Measurements from ENCODE around the gene THRSP. TPM values are rescaled to one million over a fixed set of nuclear protein-coding genes. Genes with fewer than 3 reads are reported as not detected.

Gene THRSP
- total RNA-seq, 1 experiment from 2014 or later, result not detected

DNA sequence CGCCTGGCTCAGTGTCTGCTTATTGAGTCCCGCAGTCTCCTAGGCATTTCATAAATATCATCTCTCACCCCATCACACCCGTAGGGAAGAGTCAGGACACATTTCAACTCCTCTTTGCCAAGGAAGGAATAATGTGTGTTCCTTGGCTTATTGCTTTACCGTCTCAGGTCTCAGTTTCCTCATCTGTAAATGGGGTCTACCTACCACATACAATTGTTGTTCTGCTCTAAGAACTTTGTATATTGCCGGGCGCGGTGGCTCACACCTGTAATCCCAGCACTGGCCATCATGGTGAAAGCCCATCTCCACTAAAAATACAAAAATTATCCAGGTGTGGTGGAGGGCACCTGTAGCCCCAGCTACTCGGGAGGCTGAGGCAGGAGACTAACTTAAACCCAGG is 3.1 kb upstream of the THRSP start:
- H3K79me1 ChIP-seq (ENCODE audit: insufficient read depth, low read depth, low read length, poor library complexity, severe bottlenecking), result no peaks in the 10 kb centered on the region
- H4K8ac ChIP-seq (replicated peaks; ENCODE audit: insufficient read length, low read depth, low read length), result no peak overlapping the region
- H3K23ac ChIP-seq (ENCODE audit: insufficient read length, low read depth, low read length), result no peak overlapping the region
- H2AK5ac ChIP-seq (ENCODE audit: insufficient read length, low read length), result no peak overlapping the region
- H3K79me2 ChIP-seq (ENCODE audit: insufficient read depth, low read length), result no peaks in the 10 kb centered on the region
- Mint-ChIP-seq H3K4me3 (no peak overlapping the region), H3K9me3 (no peaks in the 10 kb centered on the region), H3K27me3 (ENCODE audit: low read depth) (no peaks in the 10 kb centered on the region), H3K4me1 (no peaks in the 10 kb centered on the region), H3K27ac (no peak overlapping the region), H3K36me3 (ENCODE audit: insufficient read depth in 1 of 3, low read depth in 3 of 3) (no peaks in the 10 kb centered on the region; a peak in 1 of 7 replicates)
- H4K20me1 ChIP-seq (ENCODE audit: control insufficient read depth, insufficient read depth, insufficient read length), result no peaks in the 10 kb centered on the region
- no peak overlapping the region for H2BK20ac ChIP-seq (ENCODE audit: low read depth, low read length, poor library complexity, severe bottlenecking)
- no peaks in the 10 kb centered on the region for H3K23me2 ChIP-seq (ENCODE audit: insufficient read length, low read depth, low read length, poor library complexity, severe bottlenecking)
- no peak overlapping the region for H3K4me2 ChIP-seq (ENCODE audit: insufficient read depth, insufficient read length, low read length)
- no peak overlapping the region for H2BK12ac ChIP-seq (ENCODE audit: insufficient read length, low read depth, low read length)
- H2AFZ ChIP-seq (ENCODE audit: low read length), result no peak overlapping the region
- no CpG with 5 or more reads among the region's 8 CpGs for WGBS (ENCODE audit: extremely low coverage, insufficient read length, low lambda C conversion rate)
- DNase-seq, result no peak
- no peak overlapping the region for H2BK5ac ChIP-seq (ENCODE audit: insufficient read length, low read length)
- H2BK15ac ChIP-seq (ENCODE audit: low read depth, low read length), result no peak overlapping the region
- no peak overlapping the region for H3K4ac ChIP-seq (ENCODE audit: low read depth, low read length)
- H3K27ac ChIP-seq (ENCODE audit: insufficient read length, low read depth, low read length), result no peak overlapping the region
- no peak overlapping the region for H3K56ac ChIP-seq (ENCODE audit: insufficient read length, low read depth, low read length)
- no peak overlapping the region for H3K14ac ChIP-seq (ENCODE audit: insufficient read depth, low read length)
- no peaks in the 10 kb centered on the region for H3K9me3 ChIP-seq (ENCODE audit: control insufficient read depth, low read depth, low read length)
- no peaks in the 10 kb centered on the region for H3K4me1 ChIP-seq (ENCODE audit: insufficient read depth, low read length)
- no peaks in the 10 kb centered on the region for H3K27me3 ChIP-seq (ENCODE audit: insufficient read depth, low read length)
- no peak overlapping the region for H2BK120ac ChIP-seq (ENCODE audit: low read depth, low read length, poor library complexity, severe bottlenecking)
- no peak overlapping the region for H3K18ac ChIP-seq (ENCODE audit: insufficient read length, low read depth, low read length)
- TF ChIP-seq, protein P1, sequence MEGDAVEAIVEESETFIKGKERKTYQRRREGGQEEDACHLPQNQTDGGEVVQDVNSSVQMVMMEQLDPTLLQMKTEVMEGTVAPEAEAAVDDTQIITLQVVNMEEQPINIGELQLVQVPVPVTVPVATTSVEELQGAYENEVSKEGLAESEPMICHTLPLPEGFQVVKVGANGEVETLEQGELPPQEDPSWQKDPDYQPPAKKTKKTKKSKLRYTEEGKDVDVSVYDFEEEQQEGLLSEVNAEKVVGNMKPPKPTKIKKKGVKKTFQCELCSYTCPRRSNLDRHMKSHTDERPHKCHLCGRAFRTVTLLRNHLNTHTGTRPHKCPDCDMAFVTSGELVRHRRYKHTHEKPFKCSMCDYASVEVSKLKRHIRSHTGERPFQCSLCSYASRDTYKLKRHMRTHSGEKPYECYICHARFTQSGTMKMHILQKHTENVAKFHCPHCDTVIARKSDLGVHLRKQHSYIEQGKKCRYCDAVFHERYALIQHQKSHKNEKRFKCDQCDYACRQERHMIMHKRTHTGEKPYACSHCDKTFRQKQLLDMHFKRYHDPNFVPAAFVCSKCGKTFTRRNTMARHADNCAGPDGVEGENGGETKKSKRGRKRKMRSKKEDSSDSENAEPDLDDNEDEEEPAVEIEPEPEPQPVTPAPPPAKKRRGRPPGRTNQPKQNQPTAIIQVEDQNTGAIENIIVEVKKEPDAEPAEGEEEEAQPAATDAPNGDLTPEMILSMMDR (conservative IDR thresholded peaks at IDR 0.05), result no peak
- no peak overlapping the region for H4K91ac ChIP-seq (ENCODE audit: insufficient read length, low read depth, low read length)
- no peak overlapping the region for H3T11ph ChIP-seq (ENCODE audit: low read length)
- H3K9ac ChIP-seq (ENCODE audit: extremely low read depth, insufficient read length, low read length), result no peak overlapping the region
- no peak overlapping the region for H4K5ac ChIP-seq (ENCODE audit: insufficient read length, low read depth, low read length)

Measured in H9 (cell line).